ENCODE data around the gene MFGE8. TPM values are rescaled to one million over a fixed set of nuclear protein-coding genes. Genes with fewer than 3 reads are reported as not detected.
A peak's percentile ranks its signal among the peaks of the same experiment; 100 is the strongest.

MFGE8 gene
- total and polyA plus RNA-seq, 9 of the 15 experiments (the other 6 are each of a cell fraction or from before 2014, with no cell fraction given) = 2.3 to 142 (median 62.3) TPM

DNA sequence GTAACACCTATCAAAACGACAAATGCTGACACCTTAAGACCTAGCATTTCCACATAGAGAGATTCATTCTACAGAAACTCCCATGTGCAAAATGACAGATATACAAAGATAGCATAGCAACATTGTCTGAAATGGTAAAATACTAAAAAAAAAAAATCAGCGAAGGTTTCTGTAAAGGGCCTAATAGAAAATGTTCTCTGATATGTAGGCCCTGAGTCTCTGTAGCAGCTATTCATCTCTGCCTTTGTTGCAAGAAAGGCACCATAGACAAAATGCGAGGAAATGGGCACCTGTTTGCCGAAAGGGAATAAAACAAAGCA, 631 bp upstream of the MFGE8 start (continued):
- TF ChIP-seq PHB (CRISPR knock-in tag; IDR thresholded peaks at IDR 0.05) = no peak
- TF ChIP-seq ZNF384 (IDR thresholded peaks at IDR 0.05; ENCODE audit: low read depth, low read length) = peak; percentile 60; the same call in 1 of the 2 replicates
- TF ChIP-seq, protein P1, sequence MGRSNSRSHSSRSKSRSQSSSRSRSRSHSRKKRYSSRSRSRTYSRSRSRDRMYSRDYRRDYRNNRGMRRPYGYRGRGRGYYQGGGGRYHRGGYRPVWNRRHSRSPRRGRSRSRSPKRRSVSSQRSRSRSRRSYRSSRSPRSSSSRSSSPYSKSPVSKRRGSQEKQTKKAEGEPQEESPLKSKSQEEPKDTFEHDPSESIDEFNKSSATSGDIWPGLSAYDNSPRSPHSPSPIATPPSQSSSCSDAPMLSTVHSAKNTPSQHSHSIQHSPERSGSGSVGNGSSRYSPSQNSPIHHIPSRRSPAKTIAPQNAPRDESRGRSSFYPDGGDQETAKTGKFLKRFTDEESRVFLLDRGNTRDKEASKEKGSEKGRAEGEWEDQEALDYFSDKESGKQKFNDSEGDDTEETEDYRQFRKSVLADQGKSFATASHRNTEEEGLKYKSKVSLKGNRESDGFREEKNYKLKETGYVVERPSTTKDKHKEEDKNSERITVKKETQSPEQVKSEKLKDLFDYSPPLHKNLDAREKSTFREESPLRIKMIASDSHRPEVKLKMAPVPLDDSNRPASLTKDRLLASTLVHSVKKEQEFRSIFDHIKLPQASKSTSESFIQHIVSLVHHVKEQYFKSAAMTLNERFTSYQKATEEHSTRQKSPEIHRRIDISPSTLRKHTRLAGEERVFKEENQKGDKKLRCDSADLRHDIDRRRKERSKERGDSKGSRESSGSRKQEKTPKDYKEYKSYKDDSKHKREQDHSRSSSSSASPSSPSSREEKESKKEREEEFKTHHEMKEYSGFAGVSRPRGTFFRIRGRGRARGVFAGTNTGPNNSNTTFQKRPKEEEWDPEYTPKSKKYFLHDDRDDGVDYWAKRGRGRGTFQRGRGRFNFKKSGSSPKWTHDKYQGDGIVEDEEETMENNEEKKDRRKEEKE (IDR thresholded peaks at IDR 0.05; ENCODE audit: borderline replicate concordance in 1 of 2, control insufficient read depth in 1 of 2, low read depth in 2 of 2, low read length in 1 of 2) = peak in 1 of 2 experiments; percentile 30; a peak in 1 of 4 replicates
- no peak for TF ChIP-seq BRD4 (IDR thresholded peaks at IDR 0.05)
- TF ChIP-seq GTF2E2 (tag; IDR thresholded peaks at IDR 0.05) = peak; percentile 76; the same call in 1 of the 2 replicates
- no peak for TF ChIP-seq RFX1 (IDR thresholded peaks at IDR 0.05)
- TF ChIP-seq ZFPM2 (CRISPR knock-in tag; IDR thresholded peaks at IDR 0.05) = no peak
- no peak for TF ChIP-seq MAFF (IDR thresholded peaks at IDR 0.05; ENCODE audit: low read length)
- TF ChIP-seq TEAD4 (IDR thresholded peaks at IDR 0.05; ENCODE audit: low read length) = peak; percentile 23; the same call in 1 of the 2 replicates
- TF ChIP-seq TEAD4 (CRISPR knock-in tag; IDR thresholded peaks at IDR 0.05; ENCODE audit: borderline replicate concordance) = no peak
- TF ChIP-seq ARID1B (IDR thresholded peaks at IDR 0.05) = no peak
- no peak for TF ChIP-seq ZNF324 (CRISPR knock-in tag; IDR thresholded peaks at IDR 0.05)
- TF ChIP-seq MCM3 (IDR thresholded peaks at IDR 0.05) = no peak
- TF ChIP-seq SAP30 (IDR thresholded peaks at IDR 0.05; ENCODE audit: borderline replicate concordance, insufficient read depth, low read depth, low read length, poor library complexity, severe bottlenecking) = no peak
- TF ChIP-seq, protein P2, sequence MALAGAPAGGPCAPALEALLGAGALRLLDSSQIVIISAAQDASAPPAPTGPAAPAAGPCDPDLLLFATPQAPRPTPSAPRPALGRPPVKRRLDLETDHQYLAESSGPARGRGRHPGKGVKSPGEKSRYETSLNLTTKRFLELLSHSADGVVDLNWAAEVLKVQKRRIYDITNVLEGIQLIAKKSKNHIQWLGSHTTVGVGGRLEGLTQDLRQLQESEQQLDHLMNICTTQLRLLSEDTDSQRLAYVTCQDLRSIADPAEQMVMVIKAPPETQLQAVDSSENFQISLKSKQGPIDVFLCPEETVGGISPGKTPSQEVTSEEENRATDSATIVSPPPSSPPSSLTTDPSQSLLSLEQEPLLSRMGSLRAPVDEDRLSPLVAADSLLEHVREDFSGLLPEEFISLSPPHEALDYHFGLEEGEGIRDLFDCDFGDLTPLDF (CRISPR knock-in tag; IDR thresholded peaks at IDR 0.05) = no peak
- TF ChIP-seq IRF2 (CRISPR knock-in tag; IDR thresholded peaks at IDR 0.05) = no peak
- peak; percentile 38; the same call in 1 of the 2 replicates for TF ChIP-seq POLR2AphosphoS5 (IDR thresholded peaks at IDR 0.05; ENCODE audit: control insufficient read depth, insufficient read depth, low read depth, low read length)
- no peak for TF ChIP-seq BRD9 (IDR thresholded peaks at IDR 0.05; ENCODE audit: low read depth, partially characterized antibody)
- no peak for TF ChIP-seq SRSF9 (IDR thresholded peaks at IDR 0.05; ENCODE audit: borderline replicate concordance, low read depth, low read length)
- TF ChIP-seq DMBX1 (CRISPR knock-in tag; IDR thresholded peaks at IDR 0.05; ENCODE audit: borderline replicate concordance) = no peak
- TF ChIP-seq, protein P3, sequence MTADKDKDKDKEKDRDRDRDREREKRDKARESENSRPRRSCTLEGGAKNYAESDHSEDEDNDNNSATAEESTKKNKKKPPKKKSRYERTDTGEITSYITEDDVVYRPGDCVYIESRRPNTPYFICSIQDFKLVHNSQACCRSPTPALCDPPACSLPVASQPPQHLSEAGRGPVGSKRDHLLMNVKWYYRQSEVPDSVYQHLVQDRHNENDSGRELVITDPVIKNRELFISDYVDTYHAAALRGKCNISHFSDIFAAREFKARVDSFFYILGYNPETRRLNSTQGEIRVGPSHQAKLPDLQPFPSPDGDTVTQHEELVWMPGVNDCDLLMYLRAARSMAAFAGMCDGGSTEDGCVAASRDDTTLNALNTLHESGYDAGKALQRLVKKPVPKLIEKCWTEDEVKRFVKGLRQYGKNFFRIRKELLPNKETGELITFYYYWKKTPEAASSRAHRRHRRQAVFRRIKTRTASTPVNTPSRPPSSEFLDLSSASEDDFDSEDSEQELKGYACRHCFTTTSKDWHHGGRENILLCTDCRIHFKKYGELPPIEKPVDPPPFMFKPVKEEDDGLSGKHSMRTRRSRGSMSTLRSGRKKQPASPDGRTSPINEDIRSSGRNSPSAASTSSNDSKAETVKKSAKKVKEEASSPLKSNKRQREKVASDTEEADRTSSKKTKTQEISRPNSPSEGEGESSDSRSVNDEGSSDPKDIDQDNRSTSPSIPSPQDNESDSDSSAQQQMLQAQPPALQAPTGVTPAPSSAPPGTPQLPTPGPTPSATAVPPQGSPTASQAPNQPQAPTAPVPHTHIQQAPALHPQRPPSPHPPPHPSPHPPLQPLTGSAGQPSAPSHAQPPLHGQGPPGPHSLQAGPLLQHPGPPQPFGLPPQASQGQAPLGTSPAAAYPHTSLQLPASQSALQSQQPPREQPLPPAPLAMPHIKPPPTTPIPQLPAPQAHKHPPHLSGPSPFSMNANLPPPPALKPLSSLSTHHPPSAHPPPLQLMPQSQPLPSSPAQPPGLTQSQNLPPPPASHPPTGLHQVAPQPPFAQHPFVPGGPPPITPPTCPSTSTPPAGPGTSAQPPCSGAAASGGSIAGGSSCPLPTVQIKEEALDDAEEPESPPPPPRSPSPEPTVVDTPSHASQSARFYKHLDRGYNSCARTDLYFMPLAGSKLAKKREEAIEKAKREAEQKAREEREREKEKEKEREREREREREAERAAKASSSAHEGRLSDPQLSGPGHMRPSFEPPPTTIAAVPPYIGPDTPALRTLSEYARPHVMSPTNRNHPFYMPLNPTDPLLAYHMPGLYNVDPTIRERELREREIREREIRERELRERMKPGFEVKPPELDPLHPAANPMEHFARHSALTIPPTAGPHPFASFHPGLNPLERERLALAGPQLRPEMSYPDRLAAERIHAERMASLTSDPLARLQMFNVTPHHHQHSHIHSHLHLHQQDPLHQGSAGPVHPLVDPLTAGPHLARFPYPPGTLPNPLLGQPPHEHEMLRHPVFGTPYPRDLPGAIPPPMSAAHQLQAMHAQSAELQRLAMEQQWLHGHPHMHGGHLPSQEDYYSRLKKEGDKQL (CRISPR knock-in tag; IDR thresholded peaks at IDR 0.05; ENCODE audit: borderline replicate concordance) = no peak

Data from K562 (cell line).